Neutrophil (primary cell): Measurements from ENCODE around the gene CD276.

Source experiments
- H3K27ac ChIP-seq: fragments of 200-600 bp; sonication (generic); 2 replicates; pipeline ENCODE4 v1.5.1; 2016; ENCODE audit warnings: mild to moderate bottlenecking, moderate library complexity
- H3K27me3 ChIP-seq: fragments of 200-600 bp; sonication (generic); 2 replicates; pipeline ENCODE4 v1.6.0; 2016; ENCODE audit warnings: mild to moderate bottlenecking
- H3K36me3 ChIP-seq: fragments of 200-600 bp; sonication (generic); 2 replicates; pipeline ENCODE4 v1.5.1; 2017
- H3K4me1 ChIP-seq, 2 experiments: fragments of 200-600 bp in 1 of 2; sonication (generic) in 1 of 2; 1 replicate in 1 of 2; 2 replicates in 1 of 2; pipeline versions ENCODE4 v1.5.1 to v1.6.1; 2013 to 2016; ENCODE audit warnings: low read depth in 1 of 2, low read length in 1 of 2, mild to moderate bottlenecking in 1 of 2, moderate library complexity in 1 of 2; ENCODE audit not compliant: control insufficient read depth in 1 of 2, insufficient read depth in 1 of 2
- H3K4me3 ChIP-seq, 2 experiments: fragments of 200-600 bp in 1 of 2; sonication (generic) in 1 of 2; 1 replicate in 1 of 2; 2 replicates in 1 of 2; pipeline ENCODE4 v1.5.1; 2013 to 2016; ENCODE audit warnings: low read depth in 1 of 2, low read length in 1 of 2, mild to moderate bottlenecking in 1 of 2, moderate library complexity in 1 of 2
- H3K9me3 ChIP-seq: fragments of 200-600 bp; sonication (generic); 2 replicates; pipeline ENCODE4 v1.5.1; 2016
- CTCF ChIP-seq: fragments of 200-600 bp; sonication (generic); IDR thresholded peaks from 2 replicates; pipeline ENCODE4 v1.5.1; 2016; ENCODE audit warnings: antibody characterized with exemption

Gene CD276

DNA sequence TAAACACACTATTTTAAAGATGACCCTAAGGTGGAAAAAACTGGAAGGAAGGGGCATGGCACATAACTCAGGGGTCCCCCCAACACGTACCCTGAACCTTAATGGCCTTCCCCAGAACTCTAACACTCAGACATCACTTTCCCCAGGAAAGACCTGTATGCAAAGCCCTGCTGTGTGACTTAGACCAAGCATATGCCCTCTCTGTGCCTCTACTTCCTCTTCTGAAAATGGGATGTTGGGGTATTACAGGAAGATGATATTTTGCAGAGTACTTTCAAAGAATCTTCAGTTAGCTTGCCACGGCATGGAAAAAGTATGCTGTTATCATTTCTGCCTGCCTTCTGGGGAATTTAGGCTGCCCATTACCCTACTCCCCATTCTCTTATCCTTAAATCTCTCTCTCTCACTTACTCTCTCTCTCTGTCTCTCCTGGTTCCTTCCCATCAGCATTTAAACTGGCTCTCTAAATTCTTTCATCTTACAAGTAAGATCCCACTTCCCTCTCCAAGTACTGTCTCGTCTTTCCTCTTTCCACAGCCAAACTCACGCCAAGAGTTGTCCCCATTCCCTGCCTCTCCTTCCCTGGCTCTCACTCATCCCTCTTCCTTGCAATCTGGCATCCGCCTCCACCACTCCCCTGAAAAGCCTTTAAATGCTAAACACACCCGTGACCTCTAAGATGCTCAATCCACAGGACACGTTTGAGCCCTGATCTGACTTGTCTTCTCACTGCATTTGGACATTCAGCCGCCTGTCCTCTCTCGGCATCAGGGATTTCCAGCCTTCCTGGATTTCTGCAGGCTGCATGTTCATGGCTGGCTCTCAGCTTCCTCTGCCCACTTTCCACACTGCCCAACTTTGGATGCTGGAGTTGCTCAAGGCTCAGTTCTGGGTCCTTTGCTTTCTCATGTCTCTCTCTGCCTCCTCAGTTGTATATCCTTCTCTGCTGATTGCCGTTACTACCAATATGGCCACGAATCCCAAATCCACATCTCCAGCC is 76.4 kb downstream of the CD276 start:
- Histone ChIP-seq H3K4me1 (no peaks in the 10 kb centered on the region), H3K27ac (no peak overlapping the region), H3K9me3 (no peaks in the 10 kb centered on the region), H3K27me3 (peaks cover 74% of the 10 kb centered on the region), H3K36me3 (no peaks in the 10 kb centered on the region), H3K4me3 (no peak overlapping the region)
- no peak for TF ChIP-seq CTCF

DNA sequence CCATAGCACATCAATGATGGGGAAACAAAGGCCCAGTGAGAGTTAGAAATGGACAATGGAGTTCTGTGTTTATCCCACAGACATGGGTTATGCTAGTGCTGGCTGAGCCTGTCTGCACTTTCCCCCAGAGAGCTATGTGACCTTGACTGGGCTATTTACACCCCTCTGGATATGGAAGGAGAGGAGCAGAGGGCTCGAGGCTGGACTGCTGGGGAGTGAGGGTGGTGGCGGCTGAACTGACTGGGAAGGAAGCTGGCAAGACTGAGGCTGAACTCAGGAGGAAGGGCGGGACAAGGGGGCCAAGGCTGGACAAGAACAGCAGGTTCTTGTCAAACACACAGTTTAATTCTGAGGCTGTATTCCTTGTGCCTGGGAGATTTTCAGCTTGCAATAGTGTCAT is 79.7 kb downstream of the CD276 start:
- no peak for TF ChIP-seq CTCF
- no peaks in the 10 kb centered on the region for H3K36me3 ChIP-seq
- H3K27me3 ChIP-seq = peaks cover 65% of the 10 kb centered on the region
- H3K27ac ChIP-seq = no peak overlapping the region
- no peaks in the 10 kb centered on the region for H3K4me1 ChIP-seq
- no peaks in the 10 kb centered on the region for H3K9me3 ChIP-seq
- H3K4me3 ChIP-seq = no peak overlapping the region
